OCI-LY3 (cell line): ENCODE data around the gene ARMC3.
A peak's percentile ranks its signal among the peaks of the same experiment; 100 is the strongest.

Experiments
- H2AFZ ChIP-seq: fragments of 200-600, 300-600 bp; shearing (Covaris generic); 2 replicates; pipeline ENCODE4 v1.6.0; 2014; ENCODE audit warnings: antibody characterized with exemption, low read depth, low read length
- H3K27ac ChIP-seq: fragments of 200-600, 300-600 bp; sonication (generic); 2 replicates; pipeline ENCODE4 v1.5.1; 2014; ENCODE audit warnings: mild to moderate bottlenecking, low read length, moderate library complexity, mixed read lengths
- H3K27me3 ChIP-seq: fragments of 200-600, 300-600 bp; sonication (generic); 2 replicates; pipeline ENCODE4 v1.6.1; 2014; ENCODE audit warnings: low read depth, low read length, mixed read lengths
- H3K36me3 ChIP-seq: fragments of 200-600, 300-600 bp; sonication (generic); replicated peaks from 2 replicates; pipeline ENCODE3; 2014; ENCODE audit warnings: low read depth, low read length, mixed read lengths
- H3K4me1 ChIP-seq: fragments of 300-600, 200-600 bp; sonication (generic); 2 replicates; pipeline ENCODE4 v1.6.1; 2014; ENCODE audit warnings: low read length, mixed read lengths
- H3K4me2 ChIP-seq: fragments of 200-600, 300-600 bp; sonication (generic); 2 replicates; pipeline ENCODE4 v1.6.1; 2014; ENCODE audit warnings: low read length, mixed read lengths
- H3K4me3 ChIP-seq: fragments of 300-600, 200-600 bp; sonication (generic); 2 replicates; pipeline ENCODE4 v1.5.1; 2014; ENCODE audit warnings: antibody characterized with exemption, mild to moderate bottlenecking, low read length, moderate library complexity
- H3K79me2 ChIP-seq: fragments of 300-600, 200-600 bp; shearing (Covaris generic); 2 replicates; pipeline ENCODE4 v1.6.1; 2014; ENCODE audit warnings: mild to moderate bottlenecking, low read length, mixed read lengths
- H3K9ac ChIP-seq: fragments of 300-600, 200-600 bp; shearing (Covaris generic); 2 replicates; pipeline ENCODE4 v1.6.0; 2014; ENCODE audit warnings: mild to moderate bottlenecking, low read length, moderate library complexity
- H3K9me3 ChIP-seq: fragments of 200-600, 300-600 bp; shearing (Covaris generic); 2 replicates; pipeline ENCODE4 v1.6.1; 2014; ENCODE audit warnings: low read length, mixed read lengths; ENCODE audit not compliant: insufficient read depth
- H4K20me1 ChIP-seq: fragments of 200-600, 300-600 bp; sonication (generic); 2 replicates; pipeline ENCODE4 v1.6.1; 2016; ENCODE audit warnings: low read length, mixed read lengths; ENCODE audit not compliant: insufficient read depth
- CTCF ChIP-seq: fragments of 200-600, 300-600 bp; sonication (generic); IDR thresholded peaks from 2 replicates; pipeline ENCODE4 v1.5.1; 2014; ENCODE audit warnings: antibody characterized with exemption, low read length, low read depth
- EZH2phosphoT487 ChIP-seq: fragments of 200-600 bp; shearing (Covaris generic); IDR thresholded peaks from 2 replicates; pipeline ENCODE4 v1.6.1; 2018; ENCODE audit warnings: antibody characterized with exemption, mixed run types, low read depth

Gene ARMC3

GRCh38 chr10:23034790-23035189 is 106.9 kb downstream of the ARMC3 start:
- no peaks in the 10 kb centered on the region for H4K20me1 ChIP-seq
- H3K27ac ChIP-seq, result no peak overlapping the region
- no peak overlapping the region for H3K9ac ChIP-seq
- no peak overlapping the region for H2AFZ ChIP-seq
- H3K4me3 ChIP-seq, result no peak overlapping the region
- H3K79me2 ChIP-seq, result no peaks in the 10 kb centered on the region
- no peak overlapping the region for H3K4me2 ChIP-seq
- TF ChIP-seq CTCF, result no peak
- TF ChIP-seq EZH2phosphoT487, result no peak
- H3K27me3 ChIP-seq, result no peaks in the 10 kb centered on the region
- H3K36me3 ChIP-seq, result no peaks in the 10 kb centered on the region
- H3K9me3 ChIP-seq, result no peaks in the 10 kb centered on the region
- H3K4me1 ChIP-seq, result no peaks in the 10 kb centered on the region

- no peak overlapping the region for H3K27ac ChIP-seq
- H3K4me2 ChIP-seq, result no peak overlapping the region
- no peaks in the 10 kb centered on the region for H3K27me3 ChIP-seq
- no peak overlapping the region for H2AFZ ChIP-seq
- TF ChIP-seq CTCF (peak; percentile 26), EZH2phosphoT487 (no peak)
- H3K9me3 ChIP-seq, result no peaks in the 10 kb centered on the region
- no peaks in the 10 kb centered on the region for H3K4me1 ChIP-seq
- no peaks in the 10 kb centered on the region for H4K20me1 ChIP-seq
- H3K36me3 ChIP-seq, result no peaks in the 10 kb centered on the region
- H3K9ac ChIP-seq, result no peak overlapping the region
- H3K79me2 ChIP-seq, result no peaks in the 10 kb centered on the region
- no peak overlapping the region for H3K4me3 ChIP-seq
Observed at GRCh38 chr10:23035569-23035968, 107.7 kb downstream of the ARMC3 start.

- H3K9ac ChIP-seq, result no peak overlapping the region
- TF ChIP-seq EZH2phosphoT487 (no peak), CTCF (no peak)
- H3K4me1 ChIP-seq, result no peaks in the 10 kb centered on the region
- H3K4me2 ChIP-seq, result no peak overlapping the region
- H3K79me2 ChIP-seq, result no peaks in the 10 kb centered on the region
- H3K27ac ChIP-seq, result no peak overlapping the region
- H2AFZ ChIP-seq, result no peak overlapping the region
- H3K4me3 ChIP-seq, result no peak overlapping the region
- no peaks in the 10 kb centered on the region for H3K27me3 ChIP-seq
- no peaks in the 10 kb centered on the region for H3K9me3 ChIP-seq
- H4K20me1 ChIP-seq, result no peaks in the 10 kb centered on the region
- no peaks in the 10 kb centered on the region for H3K36me3 ChIP-seq
Observed at GRCh38 chr10:23037152-23037551, 109.3 kb downstream of the ARMC3 start.

- H3K4me1 ChIP-seq, result no peaks in the 10 kb centered on the region
- H4K20me1 ChIP-seq, result no peaks in the 10 kb centered on the region
- H3K4me3 ChIP-seq, result no peak overlapping the region
- no peaks in the 10 kb centered on the region for H3K27me3 ChIP-seq
- TF ChIP-seq CTCF (no peak), EZH2phosphoT487 (no peak)
- H2AFZ ChIP-seq, result no peak overlapping the region
- no peaks in the 10 kb centered on the region for H3K9me3 ChIP-seq
- no peak overlapping the region for H3K27ac ChIP-seq
- H3K4me2 ChIP-seq, result no peak overlapping the region
- H3K79me2 ChIP-seq, result no peaks in the 10 kb centered on the region
- H3K36me3 ChIP-seq, result no peaks in the 10 kb centered on the region
- H3K9ac ChIP-seq, result no peak overlapping the region
Observed at GRCh38 chr10:23037561-23037960, 109.7 kb downstream of the ARMC3 start.
